ENCODE measurements around the gene ERI3.

GRCh38 chr1:44351289-44351688, 3.8 kb downstream of the ERI3 start:
- no peak for TF ChIP-seq CTCF (IDR thresholded peaks at IDR 0.05)
- no peak for TF ChIP-seq POLR2A (IDR thresholded peaks at IDR 0.05)
